B cell (primary cell): ENCODE measurements around the gene GRIPAP1. TPM values are rescaled to one million over a fixed set of nuclear protein-coding genes. Genes with fewer than 3 reads are reported as not detected.

ENCODE experiments used
- ATAC-seq: fragments of 200-7000 bp; cut with Tn5 transposase; one replicate; pipeline ENCODE4 v1.10.0; 2021; ENCODE audit warnings: low read depth, mild to moderate bottlenecking, moderate number of reproducible peaks, moderate library complexity
- CTCF ChIA-PET: fragments of 350-600 bp; sonication (Branson Sonifier 250); formaldehyde crosslinking; loops from one replicate; lab custom pipeline; 2021; ENCODE audit warnings: antibody characterized with exemption, inconsistent platforms; lab: Charles Lee
- POLR2A ChIA-PET: fragments of 350-600 bp; sonication (Branson Sonifier 250); formaldehyde crosslinking; loops from one replicate; lab custom pipeline; 2021; ENCODE audit warnings: antibody characterized with exemption; lab: Charles Lee
- DNase-seq: peaks from one replicate; pipeline ENCODE4 v3.0.0; 2013
- H2AFZ ChIP-seq: 2 replicates; pipeline ENCODE4 v1.6.1; 2012; ENCODE audit warnings: mild to moderate bottlenecking, low read depth, low read length; ENCODE audit not compliant: insufficient read depth, poor library complexity, severe bottlenecking
- H3K27ac ChIP-seq, 2 donors: 1 replicate in 1 of 2; 2 replicates in 1 of 2; pipeline ENCODE4 v1.5.1; 2012 to 2013; ENCODE audit warnings: low read length in 2 of 2, mild to moderate bottlenecking in 2 of 2, moderate library complexity in 1 of 2
- H3K27me3 ChIP-seq, 4 experiments: fragments of 200-600 bp in 1 of 4; sonication (generic) in 1 of 4; replicated peaks in 1 of 4; 1 replicate in 2 of 4; 2 replicates in 2 of 4; pipeline versions ENCODE4 v1.6.1 to v1.7.0; 2013 to 2016; ENCODE audit warnings: low read length in 3 of 4, mild to moderate bottlenecking in 2 of 4, mixed read lengths in 1 of 4, moderate library complexity in 1 of 4; ENCODE audit not compliant: insufficient read depth in 4 of 4, control insufficient read depth in 3 of 4; ENCODE audit errors: control extremely low read depth in 1 of 4
- H3K36me3 ChIP-seq, 2 experiments: replicated peaks in 1 of 2; 1 replicate in 1 of 2; 2 replicates in 1 of 2; pipeline versions ENCODE4 v1.6.1 to v1.7.1; 2013; ENCODE audit warnings: low read length in 1 of 2; ENCODE audit not compliant: insufficient read depth in 2 of 2, control insufficient read depth in 1 of 2; ENCODE audit errors: control extremely low read depth in 1 of 2, extremely low read depth in 1 of 2
- H3K4me1 ChIP-seq, 2 donors: fragments of 200-600 bp in 1 of 2; sonication (generic) in 1 of 2; 1 replicate in 1 of 2; 2 replicates in 1 of 2; pipeline versions ENCODE4 v1.5.1 to v1.6.1; 2013 to 2017; ENCODE audit warnings: low read length in 2 of 2; ENCODE audit not compliant: control insufficient read depth in 2 of 2, insufficient read depth in 2 of 2
- H3K4me2 ChIP-seq: replicated peaks from 2 replicates; pipeline ENCODE3; 2012; ENCODE audit warnings: mild to moderate bottlenecking, low read depth, low read length; ENCODE audit not compliant: poor library complexity, severe bottlenecking
- H3K4me3 ChIP-seq, 5 experiments: fragments of 200-600 bp in 1 of 5; sonication (generic) in 1 of 5; 1 replicate in 3 of 5; 2 replicates in 2 of 5; pipeline versions ENCODE4 v1.5.1 to v1.7.0; 2011 to 2016; ENCODE audit warnings: low read length in 4 of 5, mild to moderate bottlenecking in 4 of 5, low read depth in 2 of 5, control low read depth in 1 of 5, moderate library complexity in 1 of 5; ENCODE audit not compliant: insufficient read depth in 1 of 5; ENCODE audit errors: control extremely low read depth in 1 of 5, extremely low read depth in 1 of 5
- H3K79me2 ChIP-seq: fragments of 200-600 bp; sonication (generic); one replicate; pipeline ENCODE4 v1.6.0; 2016; ENCODE audit warnings: low read length; ENCODE audit not compliant: control insufficient read depth, insufficient read depth
- H3K9ac ChIP-seq: fragments of 200-600 bp; sonication (generic); 2 replicates; pipeline ENCODE4 v1.6.1; 2017; ENCODE audit warnings: mild to moderate bottlenecking, low read length, moderate library complexity
- H3K9me3 ChIP-seq, 3 donors: one replicate each; pipeline versions ENCODE4 v1.6.1 to v1.7.1; 2013; ENCODE audit warnings: low read length in 2 of 3; ENCODE audit not compliant: control insufficient read depth in 2 of 3, insufficient read depth in 1 of 3; ENCODE audit errors: control extremely low read depth in 1 of 3
- H4K20me1 ChIP-seq: 2 replicates; pipeline ENCODE4 v1.6.0; 2012; ENCODE audit warnings: mild to moderate bottlenecking, low read length; ENCODE audit not compliant: insufficient read depth, control insufficient read depth, poor library complexity, severe bottlenecking
- H3K27ac Mint-ChIP-seq: one replicate; pipeline ENCODE4 v1.8.0; 2021; ENCODE audit warnings: mixed read lengths
- H3K27me3 Mint-ChIP-seq: one replicate; pipeline ENCODE4 v1.8.0; 2021; ENCODE audit warnings: mixed read lengths
- H3K4me1 Mint-ChIP-seq: one replicate; pipeline ENCODE4 v1.8.0; 2021; ENCODE audit warnings: mixed read lengths
- H3K4me3 Mint-ChIP-seq: one replicate; pipeline ENCODE4 v1.8.0; 2021; ENCODE audit warnings: mixed read lengths
- H3K9me3 Mint-ChIP-seq: one replicate; pipeline ENCODE4 v1.8.0; 2022; ENCODE audit warnings: mixed read lengths; ENCODE audit not compliant: insufficient read depth
- EZH2 ChIP-seq: IDR thresholded peaks from 2 replicates; pipeline ENCODE4 v1.6.1; 2012; ENCODE audit warnings: borderline replicate concordance, low read depth, mild to moderate bottlenecking, moderate library complexity, low read length; ENCODE audit not compliant: insufficient read depth, poor library complexity, severe bottlenecking
- WGBS: methylation state at CpG from one replicate; pipeline ENCODE4 v1.1.5; 2013; ENCODE audit warnings: missing lambda C conversion rate; ENCODE audit not compliant: insufficient coverage; 5-methylcytosine and 5-hydroxymethylcytosine counted together
- intact Hi-C: fragments of 100-400 bp; cut with micrococcal nuclease; formaldehyde crosslinking; loops from one replicate; pipeline ENCODE4 v1.10.0; 2022
- polyA plus RNA-seq: library from polyadenylated mRNA; depleted of rRNA; stranded (reverse); fragments of >200 nt; gene quantifications from 2 replicates; pipeline ENCODE4 v1.2.3, GENCODE V29; 2012
- total RNA-seq, 2 donors: library from RNA; stranded (reverse); fragments of 120-200 nt in 1 of 2; gene quantifications; 1 replicate in 1 of 2; 2 replicates in 1 of 2; pipeline versions ENCODE4 v1.2.3 to v1.2.4, GENCODE V29; 2013 to 2022
- TF ChIP-seq, protein P1 (sequence below): fragments of 200-600 bp; IDR thresholded peaks from one replicate; pipeline ENCODE4 v1.8.0; 2022; ENCODE audit warnings: antibody characterized with exemption, mild to moderate bottlenecking

Gene GRIPAP1
- total and polyA plus RNA-seq, 2 donors (not counting 1 experiment from before 2014, with no cell fraction given): 70.7 to 143 TPM

DNA sequence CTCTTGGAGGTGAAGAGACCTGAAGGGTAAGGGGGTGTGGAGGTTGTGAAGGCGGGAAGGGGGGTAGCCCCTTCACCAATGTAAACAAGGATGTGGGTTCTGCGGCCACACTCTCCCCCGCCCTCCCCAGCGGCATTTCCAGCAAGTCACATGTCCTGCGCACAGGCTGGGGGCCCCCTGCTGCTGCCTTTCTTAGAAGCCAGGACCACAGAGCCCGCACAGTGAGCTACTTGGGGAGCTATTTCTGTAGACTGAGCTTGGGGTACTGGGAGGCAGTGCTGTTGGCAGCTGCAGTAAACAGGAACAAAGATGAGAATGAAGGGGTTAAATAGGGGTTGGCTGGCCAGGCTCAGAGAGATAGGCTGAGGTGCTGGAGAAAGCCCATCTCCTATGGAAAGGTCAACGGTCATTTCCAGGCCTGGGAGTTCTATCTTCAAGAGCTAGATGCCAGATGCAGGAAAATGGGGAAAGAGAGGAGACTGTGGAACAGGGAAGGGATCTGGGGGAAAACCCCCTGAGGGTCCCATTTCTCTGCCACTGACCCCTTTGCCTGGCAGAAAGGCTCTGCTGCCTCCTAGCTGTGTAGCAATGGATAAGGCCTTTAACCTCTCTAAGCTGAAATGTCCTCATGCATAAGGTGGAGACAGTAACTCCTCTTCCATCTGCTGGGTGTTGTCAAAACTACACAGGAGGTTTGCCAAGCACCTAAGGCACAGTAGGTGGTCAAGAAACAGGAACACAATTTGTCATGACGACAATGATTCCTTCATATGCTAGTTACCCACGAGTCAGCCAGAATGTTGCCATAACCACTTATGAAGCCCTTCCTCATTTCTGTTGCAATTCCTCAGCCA, 64.8 kb downstream of the GRIPAP1 start:
- peak; percentile 58 for ATAC-seq
- H3K4me3 Mint-ChIP-seq: peak overlapping the region; percentile 84
- no peaks in the 10 kb centered on the region for H3K9me3 Mint-ChIP-seq
- WGBS: 0% methylated on average over 4 of the region's 9 CpGs
- H3K9me3 ChIP-seq: no peaks in the 10 kb centered on the region
- peak; percentile 90 for DNase-seq
- intact Hi-C loops: loop anchor here (1.0 to 10.0 kb wide), 9 partner anchors 20 to 363 kb away; partner anchors contain the start of genes HDAC6, RBM3, TFE3 and WDR13
- ChIA-PET POLR2A (interaction anchor here (0.5 to 5.6 kb wide), 13 partner anchors 10 to 398 kb away, joined by 3 to 101 read pairs (median 4); partner anchors contain the start of genes GRIPAP1, HDAC6, OTUD5 and PIM2), CTCF (interaction anchor here (0.7 to 3.7 kb wide), 14 partner anchors 9 to 289 kb away, joined by 3 to 30 read pairs (median 5); partner anchors contain the start of genes OTUD5, PIM2, PQBP1 and SLC35A2)
- H3K27me3 Mint-ChIP-seq: no peaks in the 10 kb centered on the region
- H3K9ac ChIP-seq: peak overlapping the region; percentile 69
- no peak overlapping the region for H2AFZ ChIP-seq
- peaks cover 38% of the 10 kb centered on the region for H3K79me2 ChIP-seq
- TF ChIP-seq, protein P1, sequence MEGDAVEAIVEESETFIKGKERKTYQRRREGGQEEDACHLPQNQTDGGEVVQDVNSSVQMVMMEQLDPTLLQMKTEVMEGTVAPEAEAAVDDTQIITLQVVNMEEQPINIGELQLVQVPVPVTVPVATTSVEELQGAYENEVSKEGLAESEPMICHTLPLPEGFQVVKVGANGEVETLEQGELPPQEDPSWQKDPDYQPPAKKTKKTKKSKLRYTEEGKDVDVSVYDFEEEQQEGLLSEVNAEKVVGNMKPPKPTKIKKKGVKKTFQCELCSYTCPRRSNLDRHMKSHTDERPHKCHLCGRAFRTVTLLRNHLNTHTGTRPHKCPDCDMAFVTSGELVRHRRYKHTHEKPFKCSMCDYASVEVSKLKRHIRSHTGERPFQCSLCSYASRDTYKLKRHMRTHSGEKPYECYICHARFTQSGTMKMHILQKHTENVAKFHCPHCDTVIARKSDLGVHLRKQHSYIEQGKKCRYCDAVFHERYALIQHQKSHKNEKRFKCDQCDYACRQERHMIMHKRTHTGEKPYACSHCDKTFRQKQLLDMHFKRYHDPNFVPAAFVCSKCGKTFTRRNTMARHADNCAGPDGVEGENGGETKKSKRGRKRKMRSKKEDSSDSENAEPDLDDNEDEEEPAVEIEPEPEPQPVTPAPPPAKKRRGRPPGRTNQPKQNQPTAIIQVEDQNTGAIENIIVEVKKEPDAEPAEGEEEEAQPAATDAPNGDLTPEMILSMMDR: peak; percentile 67
- TF ChIP-seq EZH2: no peak
- peaks cover 82% of the 10 kb centered on the region for H3K4me1 Mint-ChIP-seq
- no peaks in the 10 kb centered on the region for H4K20me1 ChIP-seq
- peaks cover 0 to 21% of the 10 kb centered on the region in 2 experiments for H3K36me3 ChIP-seq
- H3K27ac Mint-ChIP-seq: peak overlapping the region; percentile 99
- no peaks in the 10 kb centered on the region for H3K27me3 ChIP-seq
- peak overlapping the region; percentile 99 for H3K27ac ChIP-seq
- H3K4me3 ChIP-seq: peak overlapping the region in 4 of 5 experiments; percentile 33 to 57 (median 36)
- peaks cover 91 to 97% of the 10 kb centered on the region in 2 donors for H3K4me1 ChIP-seq
- H3K4me2 ChIP-seq: peak overlapping the region; percentile 77
